GM21723 (cell line): ENCODE data around the gene RPH3AL.

Experiments used
- ATAC-seq: cut with Tn5 transposase; IDR thresholded peaks from one replicate; pipeline ENCODE4 v1.9.1; 2021; ENCODE audit warnings: mild to moderate bottlenecking, moderate library complexity; ENCODE audit not compliant: unreplicated experiment

Gene RPH3AL

GRCh38 chr17:303168-303567 lies 49.4 kb downstream of the RPH3AL start:
- ATAC-seq: no peak

- no peak for ATAC-seq
Measured at GRCh38 chr17:302300-302698, 50.3 kb downstream of the RPH3AL start.

- ATAC-seq: no peak
Measured at GRCh38 chr17:301681-302299, 50.8 kb downstream of the RPH3AL start.

GRCh38 chr17:300881-301280 lies 51.7 kb downstream of the RPH3AL start:
- ATAC-seq: no peak

- ATAC-seq: no peak
Measured at GRCh38 chr17:299546-299945, 53.1 kb downstream of the RPH3AL start.

- ATAC-seq: no peak
Measured at GRCh38 chr17:298791-299450, 53.7 kb downstream of the RPH3AL start.

GRCh38 chr17:297758-298157 lies 54.8 kb downstream of the RPH3AL start:
- no peak for ATAC-seq

GRCh38 chr17:296906-297690 lies 55.5 kb downstream of the RPH3AL start:
- no peak for ATAC-seq

GRCh38 chr17:296379-296778 lies 56.2 kb downstream of the RPH3AL start:
- no peak for ATAC-seq

- no peak for ATAC-seq
Measured at GRCh38 chr17:292531-293382, 59.9 kb downstream of the RPH3AL start.

GRCh38 chr17:292016-292415 lies 60.6 kb downstream of the RPH3AL start:
- no peak for ATAC-seq

- no peak for ATAC-seq
Measured at GRCh38 chr17:291587-291986, 61.0 kb downstream of the RPH3AL start.

GRCh38 chr17:290626-291025 lies 62.0 kb downstream of the RPH3AL start:
- no peak for ATAC-seq

- ATAC-seq: no peak
Measured at GRCh38 chr17:290121-290521, 62.5 kb downstream of the RPH3AL start.

- ATAC-seq: no peak
Measured at GRCh38 chr17:289409-289808, 63.2 kb downstream of the RPH3AL start.

GRCh38 chr17:288802-289356 lies 63.7 kb downstream of the RPH3AL start:
- ATAC-seq: no peak

- ATAC-seq: no peak
Measured at GRCh38 chr17:286571-286970, 66.0 kb downstream of the RPH3AL start.

- ATAC-seq: no peak
Measured at GRCh38 chr17:285751-286422, 66.7 kb downstream of the RPH3AL start.

GRCh38 chr17:284676-285355 lies 67.8 kb downstream of the RPH3AL start:
- ATAC-seq: no peak
